ENCODE measurements around the gene EFS.
"Not testable (repeated sequence)": the region's sequence is repeated elsewhere in the genome, so short reads cannot be mapped to it uniquely, and the experiment has no call there.

EFS gene

GRCh38 chr14:23365036-23365731 lies at the start of gene EFS:
Gene EFS (minus strand): TSS chr14:23365172. CDS start chr14:23365025, 147 bp downstream.
- DNase-seq (ENCODE audit: low read depth in 2 of 2): no peak

- no peak for DNase-seq (ENCODE audit: low read depth in 2 of 2)
Observed at GRCh38 chr14:23414254-23414653, 49.3 kb upstream of the EFS start.

- no peak for DNase-seq (ENCODE audit: low read depth in 2 of 2)
Observed at GRCh38 chr14:23413681-23414080, 48.7 kb upstream of the EFS start.

- no peak for DNase-seq (ENCODE audit: low read depth in 2 of 2)
Observed at GRCh38 chr14:23411563-23412525, 46.9 kb upstream of the EFS start.

- no peak for DNase-seq (ENCODE audit: low read depth in 2 of 2)
Observed at GRCh38 chr14:23409966-23410635, 45.1 kb upstream of the EFS start.

GRCh38 chr14:23409475-23409874 lies 44.5 kb upstream of the EFS start:
- no peak for DNase-seq (ENCODE audit: low read depth in 2 of 2)

- DNase-seq (ENCODE audit: low read depth in 2 of 2): no peak
Observed at GRCh38 chr14:23408307-23408630, 43.3 kb upstream of the EFS start.

GRCh38 chr14:23407516-23408306 lies 42.7 kb upstream of the EFS start, which contains the start of gene MYH6:
Gene MYH6 (minus strand): TSS chr14:23408273. CDS start chr14:23407223, 1,050 bp downstream.
- no peak for DNase-seq (ENCODE audit: low read depth in 2 of 2)

GRCh38 chr14:23406725-23407355 lies 41.9 kb upstream of the EFS start:
- DNase-seq (ENCODE audit: low read depth in 2 of 2): no peak

GRCh38 chr14:23406244-23406643 lies 41.3 kb upstream of the EFS start:
- no peak for DNase-seq (ENCODE audit: low read depth in 2 of 2)

GRCh38 chr14:23405516-23406025 lies 40.6 kb upstream of the EFS start:
- no peak for DNase-seq (ENCODE audit: low read depth in 2 of 2)

GRCh38 chr14:23405096-23405495 lies 40.1 kb upstream of the EFS start:
- DNase-seq (ENCODE audit: low read depth in 2 of 2): no peak

- no peak for DNase-seq (ENCODE audit: low read depth in 2 of 2)
Observed at GRCh38 chr14:23404331-23404900, 39.4 kb upstream of the EFS start.

- no peak for DNase-seq (ENCODE audit: low read depth in 2 of 2)
Observed at GRCh38 chr14:23403908-23404307, 38.9 kb upstream of the EFS start.

GRCh38 chr14:23403139-23403438 lies 38.1 kb upstream of the EFS start:
- DNase-seq (ENCODE audit: low read depth in 2 of 2): no peak

- no peak for DNase-seq (ENCODE audit: low read depth in 2 of 2)
Observed at GRCh38 chr14:23402296-23403138, 37.5 kb upstream of the EFS start.

- DNase-seq (ENCODE audit: low read depth in 2 of 2): no peak
Observed at GRCh38 chr14:23401291-23401690, 36.3 kb upstream of the EFS start.

GRCh38 chr14:23400496-23401149 lies 35.7 kb upstream of the EFS start:
- not testable (repeated sequence) for DNase-seq (ENCODE audit: low read depth in 2 of 2)

GRCh38 chr14:23399591-23399990 lies 34.6 kb upstream of the EFS start:
- DNase-seq (ENCODE audit: low read depth in 2 of 2): no peak

All from fibroblast of skin of left quadriceps (primary cell).